ENCODE results near the gene TPO.
A peak's percentile ranks its signal among the peaks of the same experiment; 100 is the strongest.
"Not testable (repeated sequence)": the region's sequence is repeated elsewhere in the genome, so short reads cannot be mapped to it uniquely, and the experiment has no call there.

The TPO gene

DNA sequence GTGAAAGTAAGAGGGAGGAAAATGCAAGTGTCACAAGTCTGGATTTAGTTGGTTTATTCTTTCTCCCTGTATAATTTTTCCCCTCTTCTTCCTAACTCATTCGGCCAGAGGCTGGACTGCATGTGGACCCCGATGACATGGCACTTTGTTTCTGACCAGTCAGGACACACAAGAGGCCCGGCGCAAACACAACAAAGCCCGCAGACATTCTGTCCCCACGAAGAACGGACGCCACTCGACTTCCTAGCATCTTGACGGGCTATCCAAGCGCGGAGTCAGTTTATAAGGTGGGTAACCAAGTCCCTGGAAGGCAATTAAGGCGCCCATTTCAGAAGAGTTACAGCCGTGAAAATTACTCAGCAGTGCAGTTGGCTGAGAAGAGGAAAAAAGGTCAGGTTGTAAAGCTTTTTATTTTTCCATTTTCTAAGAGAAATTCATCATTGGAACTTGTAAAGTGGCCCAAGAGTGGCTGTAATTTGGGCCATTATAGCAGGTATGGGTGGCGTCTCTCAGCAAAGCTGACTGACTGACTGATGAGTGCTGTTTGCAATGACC, at the start of gene TPO:
TPO (plus strand) TSS at position 308 of the 555 bp plus-strand sequence. CDS start 946 bp downstream, outside the sequence.
- DNase-seq: no peak

DNA sequence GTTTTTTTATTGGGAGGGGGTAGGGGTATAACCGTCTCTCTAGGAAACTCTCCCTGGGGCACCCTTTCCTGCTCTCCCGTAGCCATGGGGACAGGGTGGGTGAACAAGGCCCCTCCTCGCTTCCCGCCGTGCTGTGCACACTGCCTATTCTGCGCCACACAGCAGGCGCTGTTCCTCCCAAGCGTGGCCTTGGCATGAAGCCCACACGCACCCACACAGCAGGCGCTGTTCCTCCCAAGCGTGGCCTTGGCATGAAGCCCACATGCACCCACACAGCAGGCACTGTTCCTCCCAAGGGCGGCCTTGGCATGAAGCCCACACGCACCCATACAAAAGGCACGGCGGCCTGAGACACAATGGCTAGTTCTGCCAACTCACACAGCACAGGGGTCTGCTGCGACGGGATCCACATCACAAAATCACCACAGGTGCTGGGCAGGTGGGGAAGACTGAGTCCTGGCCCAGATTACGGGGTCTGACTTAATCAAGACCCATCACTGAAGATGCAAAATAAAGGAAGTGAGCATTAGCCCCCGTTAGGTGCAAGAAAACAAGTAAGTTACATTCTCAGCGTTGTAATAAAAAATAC, 46.6 kb upstream of the TPO start:
- peak; percentile 90 for DNase-seq

DNA sequence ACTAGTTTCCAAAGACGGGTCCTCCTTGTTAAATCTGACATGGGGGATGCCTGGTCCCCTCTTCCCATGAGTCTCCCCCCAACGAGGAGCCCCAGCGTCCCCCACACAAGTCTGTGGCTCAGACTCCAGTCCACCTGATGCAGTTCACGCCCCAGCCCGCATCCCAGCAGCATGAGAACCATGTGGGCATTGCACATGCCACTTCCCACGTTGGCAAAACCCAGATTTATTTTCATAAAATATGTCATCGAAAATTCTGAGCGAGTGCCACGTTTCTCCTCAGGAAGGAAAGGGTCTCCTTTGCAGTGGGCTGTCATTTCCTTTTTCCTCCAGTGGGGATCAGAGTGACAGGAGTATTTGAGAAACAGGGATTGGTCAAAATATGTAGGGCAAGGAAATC, 45.7 kb upstream of the TPO start:
- no peak for DNase-seq

DNA sequence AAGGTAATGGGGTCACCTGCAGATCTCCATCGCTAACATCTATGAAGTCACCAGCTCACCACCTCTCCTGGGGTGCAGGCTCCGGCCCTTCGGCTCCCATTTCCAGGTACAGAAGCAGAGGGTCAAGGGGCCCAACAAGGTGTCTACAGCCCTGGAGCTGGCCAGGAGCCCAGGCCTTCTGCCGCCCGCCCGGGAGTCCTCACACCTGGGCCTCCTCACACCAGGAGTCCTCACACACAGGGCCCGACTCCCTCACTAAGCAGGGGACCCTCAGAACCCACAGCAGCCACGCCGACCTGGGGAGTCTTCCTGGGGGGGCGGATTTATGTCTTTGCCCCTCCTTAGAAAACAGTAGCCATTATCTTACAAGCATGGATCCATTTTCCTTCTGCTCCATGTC, 43.4 kb upstream of the TPO start:
- no peak for DNase-seq

DNA sequence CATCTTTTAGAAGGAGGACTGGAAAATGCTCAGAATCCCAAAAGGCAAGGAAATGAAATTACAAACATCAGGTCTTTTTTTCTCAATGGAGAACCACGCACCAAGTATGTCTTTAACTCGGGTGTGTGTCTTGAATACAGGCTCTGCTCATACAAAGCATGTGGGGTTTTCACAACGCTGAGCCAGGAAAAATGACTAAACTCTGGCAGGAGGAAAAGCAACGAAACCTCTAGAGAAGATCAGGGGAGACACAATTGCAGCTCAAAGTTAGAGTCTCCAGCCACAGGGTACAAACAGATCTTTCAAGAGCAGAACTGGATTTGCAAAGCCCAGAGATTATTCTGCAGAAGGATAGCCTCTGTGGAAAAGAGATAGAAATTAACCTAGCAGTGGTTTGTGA, 42.8 kb upstream of the TPO start:
- DNase-seq: no peak

DNA sequence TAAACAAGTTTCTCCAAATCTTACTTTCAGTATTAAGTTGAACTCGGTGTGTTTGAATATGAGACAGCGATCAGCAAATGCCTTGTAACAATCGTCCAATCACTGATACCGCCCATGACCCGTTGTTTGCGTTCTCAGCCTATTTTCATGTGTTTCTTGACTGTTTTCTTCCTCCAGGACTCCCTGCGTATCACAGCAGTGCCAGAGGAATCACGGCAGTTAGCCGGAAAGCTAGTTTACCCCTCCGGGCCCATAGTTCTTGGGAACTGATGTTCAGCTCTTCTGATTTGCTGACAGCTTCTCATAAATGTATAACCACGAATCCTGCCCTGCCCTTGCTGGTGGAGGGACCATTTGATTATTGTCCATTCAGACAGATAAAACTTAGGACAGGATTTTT, 42.2 kb upstream of the TPO start:
- no peak for DNase-seq

DNA sequence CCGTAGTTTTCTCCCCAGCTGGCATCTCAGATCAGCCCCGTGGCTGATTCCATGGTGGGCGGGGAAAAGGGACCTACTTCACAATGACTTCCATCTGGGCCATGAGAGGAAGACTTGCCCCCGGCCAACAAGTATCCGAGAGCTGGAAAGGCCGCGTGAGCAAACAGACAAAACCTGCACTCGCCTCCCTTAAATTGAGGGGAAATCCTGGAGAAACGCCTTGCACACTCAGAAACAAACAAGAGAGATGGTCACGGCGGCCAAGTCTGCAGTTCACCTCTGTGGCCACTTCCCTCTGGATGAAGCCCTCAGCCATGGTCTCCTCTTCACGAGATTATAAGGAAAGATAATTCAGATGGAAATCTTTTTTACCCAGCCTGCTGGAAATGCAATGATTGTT, 39.4 kb upstream of the TPO start:
- DNase-seq: no peak

DNA sequence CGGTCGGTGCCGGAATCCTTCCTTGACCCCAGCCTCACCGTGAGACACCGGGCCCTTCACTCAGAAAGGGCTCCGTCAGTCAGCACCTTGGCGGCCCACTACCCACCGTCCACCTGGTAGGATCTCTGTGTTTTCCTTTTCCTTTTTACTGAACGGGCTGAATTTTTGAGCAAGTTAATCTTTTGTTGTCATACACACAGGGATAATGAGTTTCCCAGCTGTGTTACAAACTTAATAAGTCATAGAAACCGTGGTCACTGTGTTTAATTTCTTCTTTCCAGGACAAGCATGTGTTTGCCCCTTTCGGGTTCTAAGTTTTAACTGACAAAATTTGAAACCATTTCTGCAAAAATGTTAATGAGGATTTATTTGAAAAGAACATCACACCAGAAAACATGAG, 39.0 kb upstream of the TPO start:
- DNase-seq: no peak

DNA sequence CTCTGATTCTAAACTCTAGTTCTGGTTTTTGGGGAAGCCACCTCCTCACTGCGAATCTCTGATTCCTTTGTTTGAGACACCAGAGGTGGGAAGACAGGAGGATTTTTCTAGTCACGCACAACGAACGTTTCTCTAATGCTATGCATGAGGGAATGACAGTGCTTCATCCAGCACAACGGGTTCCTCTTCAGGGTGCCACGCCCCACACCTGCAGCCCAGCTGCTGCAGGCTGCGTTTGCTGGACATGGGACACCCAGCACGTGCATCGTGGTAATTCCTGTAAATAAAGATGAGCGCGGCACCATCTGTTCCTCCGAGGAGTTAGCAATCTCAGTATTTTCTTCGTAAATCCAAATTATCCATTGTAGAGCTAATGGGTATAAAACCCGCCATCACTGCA, 37.5 kb upstream of the TPO start:
- peak; percentile 58 for DNase-seq

DNA sequence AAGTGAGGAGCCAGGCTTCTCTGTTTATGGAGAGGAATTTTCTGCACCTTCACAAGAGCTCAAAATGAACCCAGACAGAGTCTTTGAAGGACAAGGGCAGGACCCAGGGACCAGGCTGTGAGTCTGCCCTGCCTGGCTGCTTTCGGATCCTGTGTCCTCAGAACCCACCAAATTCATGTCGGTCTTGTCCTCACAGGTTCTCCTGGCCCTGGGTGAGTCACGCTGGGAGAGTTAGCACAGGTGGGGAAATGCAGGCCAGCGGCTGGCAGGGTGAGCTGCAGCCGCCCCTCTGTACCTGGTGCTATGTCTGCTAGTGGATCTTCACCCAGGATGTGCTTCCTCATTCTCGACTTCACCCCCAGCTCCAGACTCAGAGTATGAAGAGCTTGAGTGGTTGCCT, 35.8 kb upstream of the TPO start:
- no peak for DNase-seq

DNA sequence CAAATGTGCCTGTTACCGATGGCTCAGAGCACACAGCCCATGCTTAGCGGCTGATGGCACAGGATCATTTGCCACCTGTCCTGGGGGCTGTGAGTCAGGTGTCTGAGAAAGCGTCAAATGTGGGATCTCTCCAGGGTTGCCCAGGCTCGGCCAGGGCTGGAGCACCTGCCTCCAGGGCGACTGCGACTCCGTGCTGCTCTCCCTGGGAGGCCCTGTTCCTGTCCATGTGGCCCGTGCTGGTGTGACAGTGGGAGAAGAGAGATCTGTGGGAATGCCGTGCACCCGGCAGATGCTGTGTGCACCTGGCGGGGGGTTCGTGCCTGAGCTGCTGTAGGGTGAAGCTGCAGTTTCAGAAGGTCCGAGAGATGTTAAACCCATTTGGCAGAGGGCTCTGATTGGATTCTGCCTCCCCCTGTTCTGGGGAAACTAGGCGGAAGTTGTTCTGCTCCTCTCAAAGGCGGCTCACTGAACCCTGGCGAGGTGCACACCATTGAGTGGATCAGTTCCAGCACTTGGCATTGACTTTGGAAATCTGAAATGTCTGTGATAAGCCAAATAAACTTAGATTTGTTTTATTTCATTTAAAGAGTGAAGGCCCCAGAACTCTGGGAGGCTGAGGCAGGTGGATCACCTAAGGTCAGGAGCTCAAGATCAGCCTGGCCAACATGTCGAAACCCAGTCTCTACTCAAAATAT, 34.7 kb upstream of the TPO start:
- DNase-seq: no peak

DNA sequence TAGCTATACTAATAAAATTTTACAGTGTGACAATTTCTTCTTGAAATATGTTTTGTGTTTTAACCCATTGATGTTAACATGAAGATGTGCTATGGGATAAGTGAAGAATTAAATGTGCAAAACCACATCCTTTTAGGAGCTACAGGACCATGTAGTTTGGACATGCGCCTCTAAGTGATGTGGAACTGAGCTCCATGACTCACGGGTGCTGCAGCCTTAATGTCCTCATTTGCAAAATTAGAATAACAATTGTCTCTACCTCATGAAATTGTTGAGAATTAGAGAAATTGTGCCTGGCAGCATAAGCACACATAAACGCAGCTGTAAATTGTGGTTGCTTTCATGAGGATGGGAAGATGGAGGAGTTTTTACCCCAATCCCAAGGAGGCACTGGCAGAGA, 31.6 kb upstream of the TPO start:
- DNase-seq: no peak

DNA sequence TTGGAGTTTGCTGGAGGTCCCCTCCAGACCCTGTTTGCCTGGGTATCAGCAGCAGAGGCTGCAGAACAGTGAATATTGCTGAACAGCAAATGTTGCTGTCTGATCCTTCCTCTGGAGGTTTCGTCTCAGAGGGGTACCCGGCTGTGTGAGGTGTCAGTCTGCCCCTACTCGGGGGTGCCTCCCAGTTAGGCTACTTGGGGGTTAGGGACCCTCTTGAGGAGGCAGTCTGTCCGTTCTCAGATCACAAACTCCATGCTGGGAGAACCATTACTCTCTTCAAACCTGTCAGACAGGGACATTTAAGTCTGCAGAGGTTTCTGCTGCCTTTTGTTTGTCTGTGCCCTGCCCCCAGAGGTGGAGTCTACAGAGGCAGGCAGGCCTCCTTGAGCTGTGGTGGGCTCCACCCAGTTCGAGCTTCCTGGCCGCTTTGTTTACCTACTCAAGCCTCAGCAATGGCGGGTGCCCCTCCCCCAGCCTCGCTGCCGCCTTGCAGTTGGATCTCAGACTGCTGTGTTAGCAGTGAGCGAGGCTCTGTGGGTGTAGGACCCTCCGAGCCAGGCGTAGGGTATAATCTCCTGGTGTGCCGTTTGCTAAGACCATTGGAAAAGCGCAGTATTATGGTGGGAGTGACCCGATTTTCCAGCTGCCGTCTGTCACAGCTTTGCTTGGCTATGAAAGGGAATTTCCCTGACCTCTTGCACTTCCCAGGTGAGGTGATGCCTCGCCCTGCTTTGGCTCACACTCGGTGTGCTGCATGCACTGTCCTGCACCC, 25.1 kb upstream of the TPO start:
- DNase-seq: not testable (repeated sequence)

DNA sequence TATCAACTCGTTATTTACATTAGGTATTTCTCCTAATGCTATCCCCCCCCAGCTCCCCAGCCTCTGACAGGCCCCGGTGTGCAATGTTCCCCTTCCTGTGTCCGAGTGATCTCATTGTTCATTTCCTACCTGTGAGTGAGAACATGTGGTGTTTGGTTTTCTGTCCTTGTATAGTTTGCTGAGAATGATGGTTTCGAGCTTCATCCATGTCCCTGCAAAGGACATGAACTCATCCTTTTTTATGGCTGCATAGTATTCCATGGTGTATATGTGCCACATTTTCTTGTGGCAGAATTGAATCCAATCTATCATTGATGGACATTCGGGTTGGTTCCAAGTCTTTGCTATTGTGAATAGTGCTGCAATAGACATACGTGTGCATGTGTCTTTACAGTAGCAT, 23.1 kb upstream of the TPO start:
- not testable (repeated sequence) for DNase-seq

DNA sequence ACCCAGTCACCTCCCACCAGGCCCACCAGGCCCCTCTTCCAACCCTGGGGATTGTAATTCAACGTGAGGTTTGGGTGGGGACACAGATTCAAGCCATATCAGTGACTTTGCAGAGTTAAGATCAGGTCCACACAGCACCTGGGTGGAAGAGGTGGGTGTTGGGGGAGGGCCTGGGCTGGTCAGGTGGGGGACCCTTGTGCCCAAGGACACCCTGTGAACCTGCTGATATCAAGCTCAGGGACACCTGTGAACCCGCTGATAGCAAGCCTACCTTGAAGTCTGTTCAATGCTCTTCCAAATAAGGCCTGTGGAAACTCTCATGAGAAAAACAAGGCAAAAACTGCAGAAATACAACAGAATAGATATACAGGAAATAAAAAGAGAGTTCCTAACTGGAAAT, 19.9 kb upstream of the TPO start:
- DNase-seq: no peak

DNA sequence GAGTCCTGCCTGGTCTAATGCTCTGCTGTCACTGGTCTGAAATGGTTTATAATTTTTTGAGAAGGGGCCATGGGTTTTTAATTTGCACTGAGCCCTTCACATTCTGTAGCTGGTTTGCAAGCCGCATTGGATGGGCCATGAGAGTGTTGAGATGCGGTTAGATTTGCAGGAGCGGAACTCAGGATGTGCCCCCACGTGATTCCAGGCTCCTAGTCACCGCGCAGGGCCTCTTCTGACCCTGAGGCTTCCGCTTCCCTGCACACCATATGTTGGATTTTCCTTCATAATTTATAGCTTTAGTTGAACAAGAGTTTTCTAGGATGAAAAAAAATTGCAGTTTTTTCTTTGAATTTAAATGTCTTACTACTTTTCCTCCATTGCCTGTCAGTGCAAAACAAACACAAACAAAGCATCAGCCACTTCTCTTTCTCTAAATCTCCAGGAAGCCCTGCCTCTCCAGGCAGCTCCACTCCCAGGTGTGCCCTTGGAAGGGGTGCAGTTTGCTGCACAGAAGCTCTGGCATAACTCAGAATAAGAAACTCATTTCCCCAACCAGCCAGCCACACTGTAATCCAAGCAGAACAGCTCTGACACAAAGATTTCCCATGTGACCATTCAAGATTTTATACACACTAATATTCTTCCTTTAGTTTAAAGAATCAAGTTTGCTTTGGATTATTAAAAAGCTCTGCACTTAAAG, 18.4 kb upstream of the TPO start:
- DNase-seq: peak; percentile 47

DNA sequence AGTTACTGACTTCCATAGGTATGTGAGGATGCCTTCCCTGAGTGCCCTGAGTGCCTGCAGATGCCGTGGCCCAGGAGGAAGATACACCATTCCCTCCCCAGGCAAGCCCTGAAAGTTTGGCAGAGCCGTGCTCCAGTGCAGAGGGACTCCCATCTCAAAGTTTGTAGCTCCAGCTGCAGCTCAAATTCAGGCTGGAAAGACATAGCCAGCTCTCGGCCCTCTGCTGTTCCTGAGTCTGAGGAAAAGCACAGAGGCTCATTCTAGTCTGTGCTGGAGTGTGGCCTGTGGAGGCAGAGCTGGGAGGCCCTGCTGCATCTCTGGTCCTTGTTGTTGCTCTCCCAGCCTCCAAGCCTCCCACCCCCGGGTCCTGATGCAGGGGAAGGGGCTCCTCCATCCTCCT, 15.9 kb upstream of the TPO start:
- DNase-seq: no peak

DNA sequence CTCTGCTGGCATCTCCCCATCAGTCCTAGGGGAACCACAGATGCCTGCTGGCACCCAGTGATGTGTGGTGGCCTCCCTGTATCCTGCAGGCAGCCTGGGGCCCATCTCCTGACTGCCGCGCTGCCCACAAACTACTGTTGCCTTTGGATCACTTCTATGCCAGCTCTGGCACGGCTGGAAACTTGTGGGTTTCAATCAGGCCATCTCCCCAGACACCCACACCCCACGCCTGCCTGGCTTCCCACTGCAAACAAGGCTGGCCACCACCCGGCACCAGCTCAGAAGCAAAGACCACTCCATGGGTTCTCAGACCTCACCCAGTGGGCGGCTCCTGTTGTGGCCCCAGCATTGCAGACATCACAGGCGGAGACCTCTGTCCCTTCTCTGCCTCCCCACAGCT, 15.1 kb upstream of the TPO start:
- DNase-seq: no peak

DNA sequence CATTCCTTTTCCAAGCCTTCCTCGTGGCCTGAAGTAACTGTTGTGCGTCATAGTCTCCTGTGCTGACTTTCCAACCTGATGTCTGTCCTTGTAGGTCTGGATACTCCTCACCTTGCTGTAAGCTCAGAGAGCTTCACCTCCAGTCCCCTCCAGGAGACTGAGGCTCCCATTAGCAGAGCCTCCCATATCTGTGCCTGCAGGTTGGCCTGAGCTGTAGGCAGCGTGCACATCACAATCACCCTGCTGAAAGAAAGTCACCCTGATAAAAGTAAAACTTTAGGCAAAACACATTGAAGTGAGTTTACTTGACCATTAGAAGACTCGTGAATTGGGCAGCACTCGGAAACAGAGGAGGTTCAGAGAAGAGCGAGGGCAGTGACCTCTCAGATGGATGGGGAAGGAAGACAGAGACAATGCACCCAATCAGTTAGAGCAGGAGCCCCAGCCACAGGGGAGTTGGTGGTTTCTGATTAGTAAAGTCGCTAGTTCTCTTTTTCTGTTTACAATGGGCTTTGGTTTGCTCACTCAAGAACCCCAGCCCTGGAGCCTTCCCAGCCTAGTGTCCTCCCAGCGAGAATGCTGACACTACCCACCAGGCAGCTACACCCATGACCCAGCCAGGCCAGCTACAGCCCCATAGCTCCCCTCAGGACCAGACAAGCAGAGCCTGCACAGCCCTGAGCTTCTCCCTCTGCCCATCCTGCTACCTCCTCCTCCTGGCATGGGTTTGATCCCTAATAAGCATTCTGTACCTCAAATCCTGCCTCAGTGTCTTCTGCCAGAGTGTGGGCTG, 12.1 kb upstream of the TPO start:
- no peak for DNase-seq

DNA sequence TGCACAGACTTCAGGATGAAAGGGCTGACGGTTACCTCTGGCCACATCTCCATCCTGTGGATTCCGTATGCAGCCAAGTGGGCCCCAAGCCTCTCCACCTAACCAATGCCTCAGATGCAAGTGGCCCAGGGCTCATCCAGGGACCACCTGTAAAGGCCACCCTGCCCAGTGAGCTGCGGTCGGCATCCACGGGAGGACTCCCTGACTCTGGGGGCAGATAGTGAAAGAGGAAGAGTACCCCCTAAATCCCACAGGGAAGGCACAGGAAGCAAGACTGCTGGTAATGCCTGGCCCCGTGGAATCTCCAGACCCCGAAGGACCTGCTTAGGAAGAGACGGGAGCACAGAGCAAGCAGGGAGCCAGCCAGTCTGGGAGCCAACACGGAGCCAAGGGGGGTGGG, 11.2 kb upstream of the TPO start:
- DNase-seq: no peak

DNA sequence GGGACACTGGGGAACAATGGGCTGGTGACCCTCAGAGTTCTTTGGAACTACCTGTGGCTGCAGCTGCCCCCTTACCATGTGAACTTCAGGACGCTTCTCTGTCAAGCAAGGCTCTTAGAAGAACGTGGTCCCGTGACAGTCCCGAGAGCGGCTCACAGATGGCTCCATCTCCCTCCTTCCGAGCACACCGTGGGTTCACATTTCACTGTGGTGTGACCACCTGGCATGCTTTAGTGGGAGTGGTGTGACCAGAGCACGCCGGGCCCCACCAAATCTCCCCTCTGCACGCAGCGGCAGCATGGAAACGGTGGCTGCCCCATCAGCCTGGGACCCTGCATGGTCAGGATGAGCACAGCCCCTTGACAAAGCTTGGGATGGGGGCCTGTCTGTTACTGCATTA, 9.7 kb upstream of the TPO start:
- DNase-seq: peak; percentile 73

DNA sequence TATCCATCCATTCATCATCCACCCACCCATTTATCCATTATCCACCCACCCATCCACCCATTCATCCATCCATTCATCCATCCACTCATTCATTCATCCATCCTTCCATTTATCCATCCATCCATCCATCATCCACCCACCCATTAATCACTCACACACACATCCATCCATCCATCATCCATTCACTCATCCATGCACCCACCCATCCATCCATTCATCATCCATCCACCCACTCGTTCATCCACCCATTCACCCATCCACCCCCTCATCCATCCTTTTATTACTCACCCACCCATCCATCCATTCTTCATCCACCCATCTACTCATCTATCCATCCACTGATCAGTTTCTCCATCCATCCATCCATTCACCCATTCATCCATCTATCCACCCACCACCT, 8.1 kb upstream of the TPO start:
- no peak for DNase-seq

DNA sequence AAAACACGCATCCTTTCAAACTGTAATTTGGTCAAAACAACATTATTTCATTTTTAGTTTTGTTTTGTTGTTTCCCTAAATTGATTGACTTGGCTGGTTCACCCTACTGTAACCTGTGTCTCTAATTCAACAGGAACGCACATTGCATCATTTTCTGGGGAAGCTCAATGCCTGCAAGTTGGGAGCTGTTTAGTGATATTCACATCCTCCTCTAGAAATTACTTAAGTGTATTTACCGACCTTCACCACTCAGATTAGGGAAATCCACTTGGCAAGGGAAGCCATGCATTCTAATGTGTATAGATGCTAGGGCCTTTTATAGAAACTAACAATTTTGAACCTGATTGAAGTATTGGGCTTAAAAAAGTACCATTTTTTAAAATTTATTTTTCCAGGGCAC, 7.3 kb upstream of the TPO start:
- DNase-seq: no peak

Measured in NCI-H2171 treated with DMSO at 0.1 percent for 48 hours (cell line).